ENCODE measurements around the gene IMPDH2. TPM values are rescaled to one million over a fixed set of nuclear protein-coding genes. Genes with fewer than 3 reads are reported as not detected.
A peak's percentile ranks its signal among the peaks of the same experiment; 100 is the strongest.

Gene IMPDH2
- total RNA-seq, 4 donors from 2014 or later = 123 to 278 (median 200) TPM

- TF ChIP-seq CTCF (IDR thresholded peaks at IDR 0.05) (no peak), POLR2A (IDR thresholded peaks at IDR 0.05) (no peak)
- Histone ChIP-seq H3K4me3 (no peak overlapping the region), H3K9me3 (no peaks in the 10 kb centered on the region), H3K36me3 (peaks cover 11 to 52% (median 23%) of the 10 kb centered on the region in 3 donors), H3K27me3 (no peaks in the 10 kb centered on the region), H3K27ac (peak overlapping the region in 1 of 4 donors; percentile 100), H3K4me1 (peaks cover 26 to 65% (median 36%) of the 10 kb centered on the region in 3 donors)
- no peak for DNase-seq
- WGBS, 2 donors = 83 to 86% methylated on average over 2 to 6 of the region's 6 CpGs
- intact Hi-C loops (cut with DNase I) = no loop called here
These were observed 12.6 kb downstream of the IMPDH2 start for GRCh38 chr3:49016414-49017228.

GRCh38 chr3:49015765-49016164 lies 13.4 kb downstream of the IMPDH2 start:
- 73 to 80% methylated on average over 1 to 6 of the region's 6 CpGs for WGBS, 2 donors
- Histone ChIP-seq H3K36me3 (peaks cover 11 to 59% (median 23%) of the 10 kb centered on the region in 3 donors), H3K4me3 (no peak overlapping the region), H3K9me3 (no peaks in the 10 kb centered on the region), H3K27ac (no peak overlapping the region), H3K27me3 (no peaks in the 10 kb centered on the region), H3K4me1 (peaks cover 26 to 68% (median 36%) of the 10 kb centered on the region in 3 donors)
- no peak for DNase-seq
- intact Hi-C loops (cut with DNase I) = no loop called here
- TF ChIP-seq POLR2A (IDR thresholded peaks at IDR 0.05) (no peak), CTCF (IDR thresholded peaks at IDR 0.05) (no peak)

- no peak for TF ChIP-seq CTCF (IDR thresholded peaks at IDR 0.05)
- TF ChIP-seq POLR2A (IDR thresholded peaks at IDR 0.05) = no peak
- Histone ChIP-seq H3K4me1 (peaks cover 23 to 61% (median 30%) of the 10 kb centered on the region in 3 donors), H3K27me3 (no peaks in the 10 kb centered on the region), H3K9me3 (no peaks in the 10 kb centered on the region), H3K27ac (no peak overlapping the region), H3K36me3 (peaks cover 11 to 59% (median 23%) of the 10 kb centered on the region in 3 donors), H3K4me3 (no peak overlapping the region)
- intact Hi-C loops (cut with DNase I) = no loop called here
- no peak for DNase-seq
- 55 to 71% methylated on average over 2 to 7 of the region's 8 CpGs for WGBS, 2 donors
These were observed 14.1 kb downstream of the IMPDH2 start for GRCh38 chr3:49015072-49015471.

GRCh38 chr3:49013738-49014660 lies 15.2 kb downstream of the IMPDH2 start:
- TF ChIP-seq POLR2A (IDR thresholded peaks at IDR 0.05) (no peak), CTCF (IDR thresholded peaks at IDR 0.05) (peak in 5 of 6 experiments; percentile 31 to 72 (median 47))
- no peak overlapping the region for H3K27ac ChIP-seq
- DNase-seq = no peak
- no peaks in the 10 kb centered on the region for H3K27me3 ChIP-seq
- H3K36me3 ChIP-seq = peaks cover 11 to 60% (median 23%) of the 10 kb centered on the region in 3 donors
- intact Hi-C loops (cut with DNase I) = no loop called here
- no peaks in the 10 kb centered on the region for H3K9me3 ChIP-seq
- H3K4me1 ChIP-seq = peaks cover 14 to 58% (median 19%) of the 10 kb centered on the region in 3 donors
- H3K4me3 ChIP-seq = no peak overlapping the region
- WGBS, 2 donors = 64 to 71% methylated on average over 10 to 15 of the region's 24 CpGs
